NCI-H524 treated with DMSO at 0.1 percent for 48 hours (cell line): ENCODE data around the gene BFAR.
"Not testable (repeated sequence)": the region's sequence is repeated elsewhere in the genome, so short reads cannot be mapped to it uniquely, and the experiment has no call there.

Experiments
- DNase-seq: peaks from one replicate; lab custom pipeline; 2025; lab: John Stamatoyannopoulos, UW

BFAR gene

GRCh38 chr16:14632693-14633569 lies at the start of gene BFAR:
TSS of gene BFAR (plus strand) at chr16:14632951. CDS start at chr16:14644347, 11,396 bp downstream.
- peak; percentile 91 for DNase-seq

- peak; percentile 99 for DNase-seq
These were observed 47.5 kb upstream of the BFAR start for GRCh38 chr16:14585287-14585686.

- DNase-seq, result no peak
These were observed 46.0 kb upstream of the BFAR start for GRCh38 chr16:14586637-14587305.

- DNase-seq, result no peak
These were observed 32.6 kb upstream of the BFAR start for GRCh38 chr16:14600164-14600563.

GRCh38 chr16:14602443-14602963 lies 30.2 kb upstream of the BFAR start:
- DNase-seq, result no peak

- no peak for DNase-seq
These were observed 26.6 kb upstream of the BFAR start for GRCh38 chr16:14606102-14606501.

- no peak for DNase-seq
These were observed 24.6 kb upstream of the BFAR start for GRCh38 chr16:14608111-14608566.

GRCh38 chr16:14608604-14609003 lies 24.1 kb upstream of the BFAR start:
- DNase-seq, result no peak

GRCh38 chr16:14609716-14610115 lies 23.0 kb upstream of the BFAR start:
- DNase-seq, result no peak

- DNase-seq, result no peak
These were observed 21.1 kb upstream of the BFAR start for GRCh38 chr16:14611660-14612059.

GRCh38 chr16:14613991-14614390 lies 18.8 kb upstream of the BFAR start:
- no peak for DNase-seq

- DNase-seq, result no peak
These were observed 16.5 kb upstream of the BFAR start for GRCh38 chr16:14616280-14616679.

- no peak for DNase-seq
These were observed 14.2 kb upstream of the BFAR start for GRCh38 chr16:14618566-14618965.

GRCh38 chr16:14627078-14627477 lies 5.7 kb upstream of the BFAR start:
- no peak for DNase-seq

GRCh38 chr16:14628806-14629611 lies 3.7 kb upstream of the BFAR start:
- no peak for DNase-seq

GRCh38 chr16:14629612-14629918 lies 3.2 kb upstream of the BFAR start:
- no peak for DNase-seq

- peak; percentile 69 for DNase-seq
These were observed 2.7 kb upstream of the BFAR start, which contains the start of gene PARN for GRCh38 chr16:14629919-14630619. TSS of gene PARN (minus strand) at chr16:14630260. CDS start at chr16:14630125, 135 bp downstream.

GRCh38 chr16:14630620-14631330 lies 2.0 kb upstream of the BFAR start:
- not testable (repeated sequence) for DNase-seq

GRCh38 chr16:14634389-14634725 lies 1.6 kb downstream of the BFAR start:
- DNase-seq, result no peak

GRCh38 chr16:14635395-14636165 lies 2.8 kb downstream of the BFAR start:
- DNase-seq, result no peak
